ENCODE results near the gene SH3PXD2A.

The SH3PXD2A gene

GRCh38 chr10:103829838-103830465 lies 25.4 kb downstream of the SH3PXD2A start:
- H3K4me2 ChIP-seq, result no peak overlapping the region
- H3K27ac ChIP-seq, result no peak overlapping the region
- H4K20me1 ChIP-seq (ENCODE audit: insufficient read depth), result no peaks in the 10 kb centered on the region
- no peak for TF ChIP-seq CTCF (conservative IDR thresholded peaks at IDR 0.05; ENCODE audit: low read depth, low read length)
- no peaks in the 10 kb centered on the region for H3K4me1 ChIP-seq (ENCODE audit: low read depth, poor library complexity, severe bottlenecking)
- H2AFZ ChIP-seq (ENCODE audit: low read depth), result no peak overlapping the region
- no peaks in the 10 kb centered on the region for H3K79me2 ChIP-seq (ENCODE audit: insufficient read depth, low read depth)
- H3K4me3 ChIP-seq (IDR thresholded peaks at IDR 0.05; ENCODE audit: insufficient read depth, low read depth, low read length), result no peak overlapping the region
- no peak overlapping the region for H3K9ac ChIP-seq
- no peaks in the 10 kb centered on the region for H3K36me3 ChIP-seq (ENCODE audit: insufficient read depth)
- H3K27me3 ChIP-seq (ENCODE audit: insufficient read depth, low read depth), result no peaks in the 10 kb centered on the region

GRCh38 chr10:103829278-103829677 lies 26.1 kb downstream of the SH3PXD2A start:
- Histone ChIP-seq H3K79me2 (ENCODE audit: insufficient read depth, low read depth) (no peaks in the 10 kb centered on the region), H3K36me3 (ENCODE audit: insufficient read depth) (no peaks in the 10 kb centered on the region), H3K4me2 (no peak overlapping the region), H3K27ac (no peak overlapping the region), H4K20me1 (ENCODE audit: insufficient read depth) (no peaks in the 10 kb centered on the region), H3K9ac (no peak overlapping the region), H2AFZ (ENCODE audit: low read depth) (no peak overlapping the region), H3K4me3 (IDR thresholded peaks at IDR 0.05; ENCODE audit: insufficient read depth, low read depth, low read length) (no peak overlapping the region), H3K27me3 (ENCODE audit: insufficient read depth, low read depth) (no peaks in the 10 kb centered on the region), H3K4me1 (ENCODE audit: low read depth, poor library complexity, severe bottlenecking) (no peaks in the 10 kb centered on the region)
- no peak for TF ChIP-seq CTCF (conservative IDR thresholded peaks at IDR 0.05; ENCODE audit: low read depth, low read length)

GRCh38 chr10:103828587-103829197 lies 26.7 kb downstream of the SH3PXD2A start:
- Histone ChIP-seq H3K9ac (no peak overlapping the region), H3K4me2 (no peak overlapping the region), H3K27ac (no peak overlapping the region), H3K4me1 (ENCODE audit: low read depth, poor library complexity, severe bottlenecking) (no peaks in the 10 kb centered on the region), H3K4me3 (IDR thresholded peaks at IDR 0.05; ENCODE audit: insufficient read depth, low read depth, low read length) (no peak overlapping the region), H4K20me1 (ENCODE audit: insufficient read depth) (no peaks in the 10 kb centered on the region), H3K27me3 (ENCODE audit: insufficient read depth, low read depth) (no peaks in the 10 kb centered on the region), H3K36me3 (ENCODE audit: insufficient read depth) (no peaks in the 10 kb centered on the region), H2AFZ (ENCODE audit: low read depth) (no peak overlapping the region), H3K79me2 (ENCODE audit: insufficient read depth, low read depth) (no peaks in the 10 kb centered on the region)
- no peak for TF ChIP-seq CTCF (conservative IDR thresholded peaks at IDR 0.05; ENCODE audit: low read depth, low read length)

- H3K27me3 ChIP-seq (ENCODE audit: insufficient read depth, low read depth), result no peaks in the 10 kb centered on the region
- H3K79me2 ChIP-seq (ENCODE audit: insufficient read depth, low read depth), result no peaks in the 10 kb centered on the region
- no peaks in the 10 kb centered on the region for H3K4me1 ChIP-seq (ENCODE audit: low read depth, poor library complexity, severe bottlenecking)
- no peak overlapping the region for H2AFZ ChIP-seq (ENCODE audit: low read depth)
- no peak for TF ChIP-seq CTCF (conservative IDR thresholded peaks at IDR 0.05; ENCODE audit: low read depth, low read length)
- H3K36me3 ChIP-seq (ENCODE audit: insufficient read depth), result no peaks in the 10 kb centered on the region
- H3K9ac ChIP-seq, result no peak overlapping the region
- H4K20me1 ChIP-seq (ENCODE audit: insufficient read depth), result no peaks in the 10 kb centered on the region
- no peak overlapping the region for H3K27ac ChIP-seq
- H3K4me2 ChIP-seq, result no peak overlapping the region
- no peak overlapping the region for H3K4me3 ChIP-seq (IDR thresholded peaks at IDR 0.05; ENCODE audit: insufficient read depth, low read depth, low read length)
Observed at GRCh38 chr10:103828107-103828506, 27.3 kb downstream of the SH3PXD2A start.

Data from KMS-11 (cell line).